Activated CD4-positive, alpha-beta T cell treated with anti-CD3 and anti-CD28 coated beads, Interleukin-2, amount 50 U/mL, for 16 hours (primary cell): Measurements from ENCODE around the gene FAM13C.

Source experiments
- DNase-seq: peaks from one replicate; pipeline ENCODE4 v3.0.0-alpha.2; 2020

The FAM13C gene

GRCh38 chr10:59360605-59361405 lies 1.5 kb downstream of the FAM13C start:
- DNase-seq, result no peak

GRCh38 chr10:59358576-59358975 lies 3.8 kb downstream of the FAM13C start:
- no peak for DNase-seq

GRCh38 chr10:59354434-59354833 lies 7.9 kb downstream of the FAM13C start:
- no peak for DNase-seq

- DNase-seq, result no peak
These were observed 11.8 kb downstream of the FAM13C start for GRCh38 chr10:59350558-59350957.

GRCh38 chr10:59346321-59346720 lies 16.0 kb downstream of the FAM13C start:
- no peak for DNase-seq

GRCh38 chr10:59342723-59343122 lies 19.6 kb downstream of the FAM13C start:
- no peak for DNase-seq

GRCh38 chr10:59342000-59342399 lies 20.3 kb downstream of the FAM13C start:
- no peak for DNase-seq

GRCh38 chr10:59340285-59340684 lies 22.1 kb downstream of the FAM13C start:
- no peak for DNase-seq

GRCh38 chr10:59339351-59339750 lies 23.0 kb downstream of the FAM13C start:
- DNase-seq, result no peak

- DNase-seq, result no peak
These were observed 25.1 kb downstream of the FAM13C start for GRCh38 chr10:59337201-59337652.

GRCh38 chr10:59336632-59337031 lies 25.7 kb downstream of the FAM13C start:
- no peak for DNase-seq

GRCh38 chr10:59335497-59335896 lies 26.9 kb downstream of the FAM13C start:
- no peak for DNase-seq

GRCh38 chr10:59333701-59334100 lies 28.6 kb downstream of the FAM13C start:
- no peak for DNase-seq

- DNase-seq, result no peak
These were observed 29.8 kb downstream of the FAM13C start for GRCh38 chr10:59332581-59332980.

GRCh38 chr10:59331661-59332060 lies 30.7 kb downstream of the FAM13C start:
- no peak for DNase-seq

GRCh38 chr10:59325116-59325515 lies 37.2 kb downstream of the FAM13C start:
- DNase-seq, result no peak

GRCh38 chr10:59324597-59324996 lies 37.8 kb downstream of the FAM13C start:
- no peak for DNase-seq

GRCh38 chr10:59323831-59324401 lies 38.4 kb downstream of the FAM13C start:
- DNase-seq, result no peak

- no peak for DNase-seq
These were observed 39.3 kb downstream of the FAM13C start for GRCh38 chr10:59323036-59323459.

- DNase-seq, result no peak
These were observed 40.2 kb downstream of the FAM13C start for GRCh38 chr10:59322131-59322530.

- no peak for DNase-seq
These were observed 42.0 kb downstream of the FAM13C start for GRCh38 chr10:59320355-59320754.

GRCh38 chr10:59319854-59320253 lies 42.5 kb downstream of the FAM13C start:
- no peak for DNase-seq

GRCh38 chr10:59317066-59317465 lies 45.3 kb downstream of the FAM13C start:
- DNase-seq, result no peak

GRCh38 chr10:59315465-59315864 lies 46.9 kb downstream of the FAM13C start:
- DNase-seq, result no peak

GRCh38 chr10:59314268-59314667 lies 48.1 kb downstream of the FAM13C start:
- DNase-seq, result no peak
